NCI-H1105 (cell line): ENCODE results near the gene AHCYL1.
"Not testable (repeated sequence)": the region's sequence is repeated elsewhere in the genome, so short reads cannot be mapped to it uniquely, and the experiment has no call there.

Experiments used
- DNase-seq: peaks from one replicate; lab custom pipeline; 2025; lab: John Stamatoyannopoulos, UW

The AHCYL1 gene

GRCh38 chr1:109984456-109985246 lies at the start of gene AHCYL1:
Gene AHCYL1, plus strand, starts transcription at chr1:109984765. Its CDS starts 288 bp downstream, at chr1:109985053.
- peak; percentile 99 for DNase-seq

- DNase-seq: peak; percentile 29
Observed at GRCh38 chr1:109935451-109935900, 49.1 kb upstream of the AHCYL1 start.

GRCh38 chr1:109937738-109938137 lies 46.8 kb upstream of the AHCYL1 start:
- DNase-seq: no peak

GRCh38 chr1:109938556-109938955 lies 46.0 kb upstream of the AHCYL1 start:
- no peak for DNase-seq

- DNase-seq: no peak
Observed at GRCh38 chr1:109942434-109942833, 42.1 kb upstream of the AHCYL1 start.

GRCh38 chr1:109944541-109944940 lies 40.0 kb upstream of the AHCYL1 start:
- DNase-seq: no peak

GRCh38 chr1:109946511-109946910 lies 38.1 kb upstream of the AHCYL1 start:
- no peak for DNase-seq

GRCh38 chr1:109947582-109948284 lies 36.8 kb upstream of the AHCYL1 start:
- no peak for DNase-seq

- no peak for DNase-seq
Observed at GRCh38 chr1:109948285-109948630, 36.3 kb upstream of the AHCYL1 start.

GRCh38 chr1:109950038-109950437 lies 34.5 kb upstream of the AHCYL1 start:
- DNase-seq: no peak

GRCh38 chr1:109950509-109950908 lies 34.1 kb upstream of the AHCYL1 start:
- no peak for DNase-seq

GRCh38 chr1:109951501-109951900 lies 33.1 kb upstream of the AHCYL1 start:
- DNase-seq: not testable (repeated sequence)

- no peak for DNase-seq
Observed at GRCh38 chr1:109954041-109954512, 30.5 kb upstream of the AHCYL1 start.

GRCh38 chr1:109959632-109959973 lies 25.0 kb upstream of the AHCYL1 start:
- no peak for DNase-seq

- DNase-seq: peak; percentile 30
Observed at GRCh38 chr1:109959974-109960744, 24.4 kb upstream of the AHCYL1 start.

- DNase-seq: no peak
Observed at GRCh38 chr1:109960745-109961094, 23.8 kb upstream of the AHCYL1 start.

- no peak for DNase-seq
Observed at GRCh38 chr1:109963864-109964263, 20.7 kb upstream of the AHCYL1 start.

- no peak for DNase-seq
Observed at GRCh38 chr1:109969146-109969829, 15.3 kb upstream of the AHCYL1 start.

- no peak for DNase-seq
Observed at GRCh38 chr1:109969907-109970306, 14.7 kb upstream of the AHCYL1 start.

GRCh38 chr1:109971559-109971958 lies 13.0 kb upstream of the AHCYL1 start:
- DNase-seq: no peak

- DNase-seq: no peak
Observed at GRCh38 chr1:109974191-109974590, 10.4 kb upstream of the AHCYL1 start.

GRCh38 chr1:109975718-109976117 lies 8.8 kb upstream of the AHCYL1 start:
- DNase-seq: no peak
